Measurements from ENCODE around the gene NECAB2.

The NECAB2 gene

DNA sequence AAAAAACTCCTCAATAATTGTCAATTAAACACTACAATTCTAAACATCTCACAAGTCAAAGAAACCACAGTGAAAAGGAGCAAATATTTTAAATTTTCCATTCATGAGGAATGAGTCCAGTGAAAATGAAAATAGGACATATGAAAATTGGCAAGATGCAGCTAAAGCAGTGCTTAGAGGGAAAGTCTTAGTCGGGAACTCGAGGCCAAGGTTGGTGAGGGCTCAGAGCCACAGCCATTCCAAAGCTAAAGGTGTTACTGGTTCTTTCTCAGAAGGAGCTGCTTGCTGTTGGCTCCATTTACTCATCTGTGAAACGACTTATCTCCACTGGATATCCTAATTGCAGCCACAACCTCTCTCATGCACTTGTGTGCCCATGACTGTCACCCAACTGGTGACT, 68.1 kb downstream of the NECAB2 start:
- Histone ChIP-seq H3K4me1 (no peaks in the 10 kb centered on the region), H3K27me3 (peaks cover 0 to 21% of the 10 kb centered on the region in 2 donors), H3K27ac (no peak overlapping the region), H3K9me3 (peaks cover 0 to 14% (median 11%) of the 10 kb centered on the region in 3 donors), H3K4me3 (no peak overlapping the region), H3K36me3 (no peaks in the 10 kb centered on the region)
- no peak for DNase-seq
- intact Hi-C loops (cut with DNase I; ENCODE audit: low total_unique reads), result no loop called here
- TF ChIP-seq, protein P1, sequence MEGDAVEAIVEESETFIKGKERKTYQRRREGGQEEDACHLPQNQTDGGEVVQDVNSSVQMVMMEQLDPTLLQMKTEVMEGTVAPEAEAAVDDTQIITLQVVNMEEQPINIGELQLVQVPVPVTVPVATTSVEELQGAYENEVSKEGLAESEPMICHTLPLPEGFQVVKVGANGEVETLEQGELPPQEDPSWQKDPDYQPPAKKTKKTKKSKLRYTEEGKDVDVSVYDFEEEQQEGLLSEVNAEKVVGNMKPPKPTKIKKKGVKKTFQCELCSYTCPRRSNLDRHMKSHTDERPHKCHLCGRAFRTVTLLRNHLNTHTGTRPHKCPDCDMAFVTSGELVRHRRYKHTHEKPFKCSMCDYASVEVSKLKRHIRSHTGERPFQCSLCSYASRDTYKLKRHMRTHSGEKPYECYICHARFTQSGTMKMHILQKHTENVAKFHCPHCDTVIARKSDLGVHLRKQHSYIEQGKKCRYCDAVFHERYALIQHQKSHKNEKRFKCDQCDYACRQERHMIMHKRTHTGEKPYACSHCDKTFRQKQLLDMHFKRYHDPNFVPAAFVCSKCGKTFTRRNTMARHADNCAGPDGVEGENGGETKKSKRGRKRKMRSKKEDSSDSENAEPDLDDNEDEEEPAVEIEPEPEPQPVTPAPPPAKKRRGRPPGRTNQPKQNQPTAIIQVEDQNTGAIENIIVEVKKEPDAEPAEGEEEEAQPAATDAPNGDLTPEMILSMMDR (IDR thresholded peaks at IDR 0.05), result no peak

DNA sequence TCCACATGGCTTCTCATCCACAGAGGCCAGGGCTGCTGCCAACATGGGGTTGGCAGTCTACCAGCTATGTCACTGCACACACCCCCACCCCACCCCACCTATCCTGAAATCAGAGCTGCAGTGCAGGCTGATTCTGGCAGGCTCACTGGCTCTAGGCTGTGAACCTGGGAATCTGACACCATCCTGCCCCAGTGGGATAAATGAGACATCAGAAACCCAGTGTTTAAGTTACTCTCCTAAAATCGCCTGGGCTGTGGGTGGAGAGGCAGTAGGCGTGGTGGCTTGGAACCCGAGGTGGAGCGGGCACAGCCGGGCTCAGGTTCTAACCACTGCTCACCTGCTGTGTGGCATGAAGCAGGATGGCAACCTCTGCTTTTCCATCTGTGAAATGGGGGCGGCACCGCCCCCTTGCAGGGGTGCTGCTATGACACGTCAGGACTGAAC, 69.0 kb downstream of the NECAB2 start:
- TF ChIP-seq, protein P1 (IDR thresholded peaks at IDR 0.05), result no peak
- Histone ChIP-seq H3K4me3 (no peak overlapping the region), H3K27ac (no peak overlapping the region), H3K4me1 (no peaks in the 10 kb centered on the region), H3K36me3 (no peaks in the 10 kb centered on the region), H3K9me3 (peaks cover 0 to 14% (median 11%) of the 10 kb centered on the region in 3 donors), H3K27me3 (peaks cover 0 to 26% of the 10 kb centered on the region in 2 donors)
- intact Hi-C loops (cut with DNase I; ENCODE audit: low total_unique reads), result no loop called here
- no peak for DNase-seq

DNA sequence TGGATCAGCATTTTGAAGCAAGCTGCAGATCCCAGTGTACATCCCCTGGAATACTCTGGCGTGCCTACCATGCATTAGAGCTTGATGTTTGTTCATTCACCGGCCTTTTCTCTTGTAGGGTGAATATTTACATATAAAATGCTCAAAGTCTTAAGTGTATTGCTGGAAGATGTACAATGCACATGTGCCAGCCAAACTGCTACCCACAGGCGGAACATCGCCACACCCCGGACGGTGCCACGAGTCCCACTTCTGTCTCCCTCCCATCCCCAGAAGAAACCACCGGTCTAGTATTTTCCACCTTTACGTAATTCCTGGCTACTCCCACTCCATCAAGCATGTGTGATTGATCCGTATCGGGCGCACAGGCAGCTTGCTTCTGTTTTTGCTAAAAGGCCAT, 70.4 kb downstream of the NECAB2 start:
- Histone ChIP-seq H3K4me3 (no peak overlapping the region), H3K4me1 (no peaks in the 10 kb centered on the region), H3K36me3 (no peaks in the 10 kb centered on the region), H3K9me3 (peaks cover 0 to 14% (median 11%) of the 10 kb centered on the region in 3 donors), H3K27ac (no peak overlapping the region), H3K27me3 (peaks cover 0 to 33% of the 10 kb centered on the region in 2 donors)
- intact Hi-C loops (cut with DNase I; ENCODE audit: low total_unique reads), result no loop called here
- TF ChIP-seq, protein P1 (IDR thresholded peaks at IDR 0.05), result no peak
- no peak for DNase-seq

DNA sequence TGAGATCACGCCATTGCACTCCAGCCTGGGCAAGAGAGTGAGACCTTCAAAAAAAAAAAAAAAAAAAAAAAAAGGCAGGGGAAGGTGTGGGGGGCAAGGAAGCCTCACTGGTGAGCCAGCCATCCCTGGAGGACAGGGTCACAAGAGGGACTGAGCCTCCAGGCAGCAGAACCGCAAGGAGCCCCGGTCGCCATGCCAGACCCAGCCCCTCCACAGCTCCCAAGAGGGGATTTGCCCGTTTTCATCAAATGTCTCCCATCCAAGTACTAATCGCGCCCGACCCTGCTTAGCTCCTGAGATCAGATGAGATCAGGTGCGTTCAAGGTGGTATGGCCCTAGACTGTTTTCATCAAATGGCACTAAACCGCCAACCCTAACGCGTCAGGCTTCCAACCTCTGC, 71.7 kb downstream of the NECAB2 start:
- DNase-seq, result no peak
- Histone ChIP-seq H3K27me3 (peaks cover 0 to 33% of the 10 kb centered on the region in 2 donors), H3K9me3 (peaks cover 0 to 14% (median 11%) of the 10 kb centered on the region in 3 donors), H3K4me3 (no peak overlapping the region), H3K27ac (no peak overlapping the region), H3K4me1 (no peaks in the 10 kb centered on the region), H3K36me3 (no peaks in the 10 kb centered on the region)
- TF ChIP-seq, protein P1 (IDR thresholded peaks at IDR 0.05), result no peak
- intact Hi-C loops (cut with DNase I; ENCODE audit: low total_unique reads), result no loop called here

DNA sequence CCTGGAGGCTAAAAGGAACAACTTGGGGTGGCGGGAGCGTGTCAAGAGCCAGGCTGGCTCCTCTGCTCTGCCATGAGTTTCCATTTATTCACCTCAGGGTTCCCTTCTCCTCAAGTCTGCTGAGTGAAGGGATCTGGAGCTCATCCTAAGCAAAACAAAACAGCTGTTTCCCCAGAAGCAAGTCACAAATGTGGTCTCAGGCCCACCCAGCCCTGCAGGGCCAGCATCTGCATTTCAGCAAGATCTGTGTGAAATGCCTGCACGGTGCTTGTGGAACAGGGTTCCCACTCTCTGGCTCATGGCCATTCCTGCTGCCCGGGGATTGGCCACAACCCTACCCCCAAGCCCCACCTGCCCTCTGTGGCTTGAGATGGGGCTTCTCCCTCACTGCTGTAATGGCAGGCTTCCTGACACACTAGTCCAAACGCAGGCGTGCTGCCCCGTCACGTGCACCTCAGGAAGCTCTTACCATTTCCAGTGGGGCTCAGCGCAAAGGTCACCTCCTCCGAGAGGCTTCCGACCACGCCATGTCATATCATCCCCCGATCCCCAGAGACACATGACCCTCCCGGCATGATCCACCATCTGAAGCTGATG, 72.3 kb downstream of the NECAB2 start:
- Histone ChIP-seq H3K4me1 (no peaks in the 10 kb centered on the region), H3K27ac (no peak overlapping the region), H3K4me3 (no peak overlapping the region), H3K9me3 (peaks cover 0 to 11% (median 11%) of the 10 kb centered on the region in 3 donors), H3K27me3 (peaks cover 0 to 36% of the 10 kb centered on the region in 2 donors), H3K36me3 (no peaks in the 10 kb centered on the region)
- DNase-seq, result no peak
- TF ChIP-seq, protein P1 (IDR thresholded peaks at IDR 0.05), result no peak
- intact Hi-C loops (cut with DNase I; ENCODE audit: low total_unique reads), result no loop called here

Data from tibial artery (tissue), 4 donors.